WI38 (cell line): ENCODE results near the gene CD28.

Experiments used
- H3K4me3 ChIP-seq: 2 replicates; pipeline ENCODE4 v1.5.1; 2011; ENCODE audit warnings: low read depth, mild to moderate bottlenecking, control low read depth, low read length
- TF ChIP-seq, protein P1 (sequence below): IDR thresholded peaks from 2 replicates; pipeline ENCODE4 v1.5.1; 2012; ENCODE audit warnings: low read depth, mild to moderate bottlenecking, control low read depth, low read length

Gene CD28

DNA sequence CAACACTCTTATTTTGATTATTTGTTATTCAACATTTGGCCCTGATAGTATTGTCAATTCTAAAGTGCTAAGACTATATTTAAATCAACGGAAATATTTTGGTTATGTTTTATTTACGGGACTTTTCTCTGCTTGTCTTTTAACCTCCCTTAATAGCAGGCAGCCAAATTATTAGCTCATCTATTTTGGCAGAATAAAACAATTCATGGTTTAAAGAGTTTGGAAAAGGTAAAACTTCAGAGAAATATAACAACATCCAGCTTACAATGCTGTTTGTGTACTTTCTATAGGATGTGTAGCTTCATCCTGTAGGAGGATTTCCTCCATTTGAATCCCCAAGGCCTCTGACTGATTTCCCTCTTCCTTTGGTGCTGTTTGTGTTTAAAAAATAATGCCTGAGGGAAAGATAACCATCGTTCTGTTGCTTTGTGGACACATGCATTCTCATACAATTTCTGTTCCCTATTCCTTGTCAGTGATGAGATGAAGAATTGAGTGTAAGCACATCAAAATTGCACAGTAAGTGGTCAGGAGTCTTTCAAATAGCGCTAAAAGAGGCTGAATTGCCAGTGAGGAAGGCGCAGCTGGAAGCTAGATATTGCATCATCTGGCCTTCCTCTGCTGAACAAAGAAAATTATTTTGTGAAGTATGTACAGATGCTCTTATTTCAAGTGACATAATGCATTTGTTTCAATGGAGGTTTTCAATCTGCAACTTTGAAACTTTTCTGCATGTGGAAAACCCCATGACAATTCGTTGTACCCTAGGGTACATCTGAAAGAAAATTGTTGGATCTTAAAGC is 80.3 kb downstream of the CD28 start:
- TF ChIP-seq, protein P1, sequence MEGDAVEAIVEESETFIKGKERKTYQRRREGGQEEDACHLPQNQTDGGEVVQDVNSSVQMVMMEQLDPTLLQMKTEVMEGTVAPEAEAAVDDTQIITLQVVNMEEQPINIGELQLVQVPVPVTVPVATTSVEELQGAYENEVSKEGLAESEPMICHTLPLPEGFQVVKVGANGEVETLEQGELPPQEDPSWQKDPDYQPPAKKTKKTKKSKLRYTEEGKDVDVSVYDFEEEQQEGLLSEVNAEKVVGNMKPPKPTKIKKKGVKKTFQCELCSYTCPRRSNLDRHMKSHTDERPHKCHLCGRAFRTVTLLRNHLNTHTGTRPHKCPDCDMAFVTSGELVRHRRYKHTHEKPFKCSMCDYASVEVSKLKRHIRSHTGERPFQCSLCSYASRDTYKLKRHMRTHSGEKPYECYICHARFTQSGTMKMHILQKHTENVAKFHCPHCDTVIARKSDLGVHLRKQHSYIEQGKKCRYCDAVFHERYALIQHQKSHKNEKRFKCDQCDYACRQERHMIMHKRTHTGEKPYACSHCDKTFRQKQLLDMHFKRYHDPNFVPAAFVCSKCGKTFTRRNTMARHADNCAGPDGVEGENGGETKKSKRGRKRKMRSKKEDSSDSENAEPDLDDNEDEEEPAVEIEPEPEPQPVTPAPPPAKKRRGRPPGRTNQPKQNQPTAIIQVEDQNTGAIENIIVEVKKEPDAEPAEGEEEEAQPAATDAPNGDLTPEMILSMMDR: no peak
- H3K4me3 ChIP-seq: no peak overlapping the region

DNA sequence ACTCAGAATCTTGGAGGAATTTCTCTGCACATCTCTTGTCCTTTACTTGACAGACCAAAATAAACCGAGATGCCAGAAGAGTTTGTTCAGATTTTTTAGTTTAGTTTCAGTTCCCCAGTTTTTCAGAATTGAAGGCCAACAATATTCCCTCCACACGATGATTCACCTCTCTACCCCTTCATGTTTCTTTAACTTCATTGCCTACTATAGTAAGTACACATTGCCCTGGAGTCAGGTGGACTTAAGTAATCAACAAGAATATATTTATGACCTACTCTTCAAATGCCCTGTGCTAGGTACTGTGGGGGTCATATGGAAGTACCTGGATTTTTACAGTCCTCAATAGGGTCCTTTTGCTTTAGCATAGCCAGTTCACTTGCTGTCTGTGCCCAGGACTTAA is 81.5 kb downstream of the CD28 start:
- H3K4me3 ChIP-seq: no peak overlapping the region

More for the DNA sequence above, 81.5 kb downstream of the CD28 start:
- TF ChIP-seq, protein P1: no peak
